Measurements from ENCODE around the gene EPHX1.
A peak's percentile ranks its signal among the peaks of the same experiment; 100 is the strongest.
"Not testable (repeated sequence)": the region's sequence is repeated elsewhere in the genome, so short reads cannot be mapped to it uniquely, and the experiment has no call there.

Gene EPHX1

DNA sequence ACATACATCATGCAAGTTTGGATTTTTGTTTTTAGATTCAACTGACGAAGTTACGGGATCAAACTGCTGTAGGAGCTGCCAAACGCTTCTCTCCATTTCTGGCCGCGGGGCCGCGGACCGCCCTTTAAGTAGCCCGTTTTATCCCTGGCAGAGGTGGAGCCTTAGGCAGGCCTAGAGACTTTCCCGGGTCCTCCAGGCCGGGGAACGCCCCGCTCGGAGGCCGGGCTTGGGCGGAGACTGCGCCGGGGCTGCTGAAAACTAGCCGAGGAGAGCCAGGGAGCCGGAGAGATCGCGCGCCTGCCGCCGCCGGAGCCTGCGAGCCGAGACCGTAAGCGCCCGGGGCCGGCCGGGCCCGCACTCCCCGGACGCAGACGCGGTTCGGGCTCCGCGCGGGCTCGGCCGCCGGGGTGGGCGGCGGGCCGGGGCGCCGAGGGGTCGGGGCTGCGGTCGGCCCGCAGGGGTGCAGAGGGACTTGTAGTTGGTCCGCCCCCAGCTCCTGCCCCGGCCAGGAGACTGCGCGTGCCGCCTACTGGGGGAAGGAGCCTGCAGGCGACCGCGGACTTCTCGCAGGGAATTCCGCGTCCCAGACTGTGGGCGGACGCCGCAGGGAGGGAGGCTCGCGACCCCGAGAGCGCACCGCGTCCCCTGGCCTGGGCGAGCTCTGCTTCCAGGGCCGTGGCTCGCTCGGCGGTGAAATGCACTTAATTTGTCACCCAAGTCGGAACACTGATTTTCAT, at the start of gene EPHX1:
TSS of gene EPHX1 (plus strand) at position 283 of the 737 bp plus-strand sequence. CDS start 18,606 bp downstream, outside the sequence.
- Mint-ChIP-seq H3K4me3 (peak within 1 kb of the TSS; percentile 71), H3K36me3 (no peaks in the 10 kb centered on the region), H3K27ac (peak within 1 kb of the TSS; percentile 20), H3K9me3 (no peaks in the 10 kb centered on the region), H3K4me1 (peaks cover 10% of the 10 kb centered on the region)
- DNase-seq (ENCODE audit: low spot score in 2 of 2): peak; percentile 57 to 80
- ATAC-seq: peak; percentile 94

- Mint-ChIP-seq H3K4me1 (no peaks in the 10 kb centered on the region), H3K36me3 (no peaks in the 10 kb centered on the region), H3K27ac (no peak overlapping the region), H3K9me3 (no peaks in the 10 kb centered on the region), H3K4me3 (no peak overlapping the region)
- DNase-seq (ENCODE audit: low spot score in 2 of 2) (no peak), ATAC-seq (no peak)
Measured at GRCh38 chr1:225760531-225760930, 49.4 kb upstream of the EPHX1 start.

DNA sequence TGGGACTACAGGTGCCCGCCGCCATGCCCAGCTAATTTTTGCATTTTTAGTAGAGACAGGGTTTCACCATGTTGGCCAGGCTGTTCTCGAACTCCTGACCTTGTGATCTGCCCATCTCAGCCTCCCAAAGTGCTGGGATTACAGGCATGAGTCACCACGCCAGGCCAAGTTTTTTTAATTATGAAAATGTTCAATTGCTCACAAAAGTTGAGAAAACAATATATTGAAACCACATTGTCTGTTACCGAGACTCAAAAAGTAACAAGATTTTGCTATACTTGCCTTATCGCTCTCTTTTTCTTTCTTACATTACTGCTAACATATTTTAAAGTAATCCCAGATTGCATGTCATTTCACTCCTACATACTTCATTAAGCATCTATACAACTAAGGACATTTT, 48.5 kb upstream of the EPHX1 start:
- ATAC-seq; H3K9me3 Mint-ChIP-seq; H3K36me3 Mint-ChIP-seq; H3K4me3 Mint-ChIP-seq; H3K4me1 Mint-ChIP-seq; DNase-seq (ENCODE audit: low spot score in 2 of 2); H3K27ac Mint-ChIP-seq: not testable (repeated sequence)

DNA sequence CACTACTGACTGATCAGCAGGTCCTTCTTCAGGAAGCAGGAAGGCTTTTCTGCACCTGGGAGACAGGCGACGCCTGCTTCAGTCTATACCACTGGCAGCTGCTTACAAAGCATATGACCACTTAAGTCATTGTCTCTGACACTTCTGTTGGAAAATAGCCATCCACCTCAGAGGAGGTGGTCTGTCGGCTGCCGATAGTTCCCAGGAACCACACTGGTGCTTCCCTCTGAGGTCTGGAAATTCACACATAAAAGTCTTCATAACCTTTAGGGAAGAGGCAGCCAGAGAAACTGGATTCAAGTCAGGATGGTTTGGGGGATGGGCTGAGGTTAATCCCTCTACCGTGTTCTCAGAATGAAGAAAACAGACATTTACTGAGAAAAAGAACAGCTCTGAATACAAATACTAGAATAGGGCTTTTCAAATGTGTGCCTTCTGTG, 47.9 kb upstream of the EPHX1 start:
- H3K4me1 Mint-ChIP-seq: no peaks in the 10 kb centered on the region
- ATAC-seq: no peak
- no peaks in the 10 kb centered on the region for H3K9me3 Mint-ChIP-seq
- DNase-seq (ENCODE audit: low spot score in 2 of 2): no peak
- H3K36me3 Mint-ChIP-seq: no peaks in the 10 kb centered on the region
- H3K4me3 Mint-ChIP-seq: no peak overlapping the region
- H3K27ac Mint-ChIP-seq: no peak overlapping the region

GRCh38 chr1:225762444-225762843, 47.5 kb upstream of the EPHX1 start:
- no peak for ATAC-seq
- Mint-ChIP-seq H3K9me3 (no peaks in the 10 kb centered on the region), H3K27ac (no peak overlapping the region), H3K36me3 (no peaks in the 10 kb centered on the region), H3K4me1 (no peaks in the 10 kb centered on the region), H3K4me3 (no peak overlapping the region)
- DNase-seq (ENCODE audit: low spot score in 2 of 2): no peak

DNA sequence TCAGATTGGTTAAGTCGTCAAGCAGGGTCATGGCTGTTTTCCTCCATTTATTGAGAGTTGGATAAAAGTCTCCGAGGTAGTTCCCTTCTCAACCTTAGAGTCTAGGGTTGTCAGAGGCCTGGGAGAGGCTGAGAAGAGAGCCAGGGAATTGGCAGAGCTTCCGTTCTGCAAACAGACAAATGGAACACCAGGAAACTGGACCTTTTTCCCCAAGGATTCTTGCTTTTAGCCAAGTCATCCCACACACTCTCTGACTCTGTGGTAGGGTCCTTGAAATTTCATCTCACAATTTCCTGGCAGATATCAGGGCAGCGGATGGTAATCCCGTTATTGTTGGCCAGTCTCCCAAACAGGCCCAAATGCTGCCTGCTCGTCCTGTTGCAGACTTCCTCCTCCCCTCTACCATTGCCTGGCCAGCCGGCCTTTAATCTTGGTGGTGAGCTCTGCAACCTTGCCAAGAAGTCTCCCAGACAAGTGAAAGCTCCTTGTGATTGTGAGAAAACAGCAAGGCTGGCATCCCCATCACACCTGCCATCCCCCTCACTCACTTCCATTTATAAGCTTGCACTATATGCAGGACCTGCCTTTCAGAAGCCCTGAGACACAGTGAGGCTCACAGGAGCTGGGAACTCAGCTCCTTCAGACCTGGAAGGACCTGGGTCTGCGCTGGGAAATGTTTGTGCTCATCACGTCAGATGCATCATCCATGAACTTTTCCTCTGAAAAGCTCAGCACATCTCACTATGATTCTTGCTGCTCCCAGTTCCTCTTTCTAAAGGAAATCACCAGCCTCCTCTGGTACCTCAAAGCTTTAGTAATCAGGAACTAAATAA, 46.0 kb upstream of the EPHX1 start:
- Mint-ChIP-seq H3K27ac (no peak overlapping the region), H3K4me1 (no peaks in the 10 kb centered on the region), H3K36me3 (no peaks in the 10 kb centered on the region), H3K4me3 (no peak overlapping the region), H3K9me3 (no peaks in the 10 kb centered on the region)
- ATAC-seq (no peak), DNase-seq (ENCODE audit: low spot score in 2 of 2) (no peak)

GRCh38 chr1:225765982-225766674, 43.8 kb upstream of the EPHX1 start:
- Mint-ChIP-seq H3K27ac (no peak overlapping the region), H3K36me3 (no peaks in the 10 kb centered on the region), H3K9me3 (no peaks in the 10 kb centered on the region), H3K4me3 (no peak overlapping the region), H3K4me1 (no peaks in the 10 kb centered on the region)
- ATAC-seq (no peak), DNase-seq (ENCODE audit: low spot score in 2 of 2) (no peak)

DNA sequence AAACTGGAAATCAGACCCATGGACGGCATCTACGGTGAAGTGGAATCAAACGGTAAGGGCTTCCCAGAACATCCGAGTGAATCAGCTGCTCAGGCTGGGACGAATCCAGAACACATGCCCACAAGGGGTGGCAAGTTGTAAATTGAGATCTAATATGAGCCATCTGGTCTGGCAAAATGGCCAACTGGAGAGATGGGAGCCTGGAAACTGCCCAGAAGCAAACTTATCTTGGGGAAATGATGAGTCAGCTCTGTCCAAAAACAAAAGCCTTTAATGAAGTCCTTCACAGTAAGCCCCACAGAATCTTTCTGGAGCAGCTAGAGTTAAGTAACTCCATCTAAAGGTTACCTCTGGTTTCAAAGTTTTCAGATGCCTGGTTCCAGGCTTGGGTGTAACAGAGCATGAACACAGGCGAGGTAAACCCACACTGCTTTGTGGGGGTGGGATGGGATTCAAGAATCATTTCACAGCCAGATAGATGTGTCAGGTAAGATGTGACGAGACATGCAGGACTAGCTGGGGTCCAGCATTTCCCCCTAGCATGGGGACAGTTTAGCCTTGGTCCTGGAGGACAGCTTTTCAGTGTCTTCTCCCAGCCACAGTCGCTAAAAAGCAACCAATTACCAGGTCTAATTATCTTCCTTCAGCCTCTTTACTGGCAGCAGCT, 42.8 kb upstream of the EPHX1 start:
- Mint-ChIP-seq H3K36me3 (no peaks in the 10 kb centered on the region), H3K4me1 (no peaks in the 10 kb centered on the region), H3K27ac (no peak overlapping the region), H3K9me3 (no peaks in the 10 kb centered on the region), H3K4me3 (no peak overlapping the region)
- ATAC-seq: no peak
- DNase-seq (ENCODE audit: low spot score in 2 of 2): no peak

DNA sequence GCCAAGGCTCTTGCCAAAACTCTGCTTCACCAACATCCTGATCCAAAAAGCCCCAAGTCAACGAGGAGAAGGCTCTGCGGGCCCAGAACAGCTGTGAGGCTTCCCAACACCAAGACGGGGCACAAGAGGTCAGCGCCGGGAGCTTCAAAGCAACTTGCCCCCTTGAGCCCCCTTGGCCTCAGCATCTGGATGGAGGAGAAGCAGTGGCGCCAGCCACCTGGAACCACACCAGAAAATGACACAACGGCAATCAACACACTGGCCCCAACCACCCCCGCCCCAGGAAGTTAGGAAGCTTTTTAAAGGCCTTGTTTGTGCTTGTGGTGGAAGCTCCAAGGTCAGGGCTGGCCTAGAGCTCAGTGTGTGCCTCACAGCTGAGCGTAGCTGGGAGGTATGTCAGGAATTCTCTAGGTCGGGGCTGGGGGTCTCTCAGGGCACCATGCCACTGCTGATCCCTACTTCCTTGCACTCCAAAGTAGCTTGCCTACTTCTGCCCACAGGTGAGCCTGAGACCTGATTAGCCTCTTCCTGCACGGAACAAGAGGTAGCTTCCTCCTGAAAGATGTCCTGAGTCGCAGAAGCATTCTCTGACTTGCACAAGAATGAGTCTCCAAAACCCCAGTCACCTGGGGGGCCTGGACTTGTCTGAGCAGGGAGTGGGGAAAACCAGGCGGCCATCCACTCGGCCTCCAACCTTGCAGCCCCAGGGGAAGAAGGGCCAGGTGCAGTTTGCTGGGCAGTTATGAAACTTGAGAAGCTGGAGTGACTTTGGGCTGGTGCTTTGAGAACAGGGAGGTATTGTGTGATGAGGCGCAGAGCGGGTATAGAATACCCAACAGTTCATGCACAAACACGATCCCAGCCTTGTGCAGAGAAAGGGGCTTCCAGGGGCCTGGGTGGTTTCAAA, 42.0 kb upstream of the EPHX1 start:
- no peak for ATAC-seq

DNA sequence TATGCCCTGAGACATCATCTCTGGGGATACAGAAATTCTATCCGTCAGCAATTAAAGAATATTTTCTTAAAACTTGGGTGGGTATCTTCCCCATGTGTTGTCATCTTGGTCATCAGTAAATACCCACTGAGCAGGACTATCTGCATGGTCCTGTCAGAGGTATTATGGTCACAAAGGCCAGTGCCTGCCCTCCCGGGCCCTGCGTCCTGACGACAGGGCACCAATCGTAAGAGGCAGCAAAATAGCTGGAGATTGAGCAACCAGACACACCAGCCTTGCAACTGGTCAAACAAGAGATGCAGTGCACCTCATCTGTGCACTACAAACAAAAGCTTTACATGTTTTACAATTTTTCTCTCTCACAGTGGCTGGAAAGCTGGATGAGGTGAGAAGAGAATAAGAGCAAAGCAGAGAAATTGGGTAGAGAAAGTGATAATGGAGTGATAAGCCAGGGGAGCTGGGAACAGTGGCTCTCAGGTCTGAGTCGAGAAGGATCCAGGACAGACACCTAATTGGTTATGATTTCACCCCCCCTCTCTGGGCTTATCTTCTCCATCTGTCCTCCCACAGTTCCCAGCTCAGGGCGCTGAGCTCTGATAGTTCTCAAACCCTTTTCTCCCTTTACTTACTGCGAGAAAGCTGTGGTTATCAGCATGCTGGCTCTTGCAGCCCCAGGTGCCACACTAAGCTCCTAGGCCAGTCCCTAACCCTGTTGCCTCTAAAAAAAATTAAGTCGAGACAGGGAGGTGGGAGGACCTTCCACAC, 41.1 kb upstream of the EPHX1 start:
- H3K27ac Mint-ChIP-seq: no peak overlapping the region
- H3K4me1 Mint-ChIP-seq: no peaks in the 10 kb centered on the region
- no peaks in the 10 kb centered on the region for H3K36me3 Mint-ChIP-seq
- H3K4me3 Mint-ChIP-seq: no peak overlapping the region
- ATAC-seq (no peak), DNase-seq (ENCODE audit: low spot score in 2 of 2) (no peak)
- no peaks in the 10 kb centered on the region for H3K9me3 Mint-ChIP-seq

More for the DNA sequence above, 42.0 kb upstream of the EPHX1 start:
- Mint-ChIP-seq H3K36me3 (no peaks in the 10 kb centered on the region), H3K27ac (no peak overlapping the region), H3K9me3 (no peaks in the 10 kb centered on the region), H3K4me3 (no peak overlapping the region), H3K4me1 (no peaks in the 10 kb centered on the region)
- no peak for DNase-seq (ENCODE audit: low spot score in 2 of 2)

GRCh38 chr1:225769687-225770086, 40.2 kb upstream of the EPHX1 start:
- Mint-ChIP-seq H3K9me3 (no peaks in the 10 kb centered on the region), H3K36me3 (no peaks in the 10 kb centered on the region)

DNA sequence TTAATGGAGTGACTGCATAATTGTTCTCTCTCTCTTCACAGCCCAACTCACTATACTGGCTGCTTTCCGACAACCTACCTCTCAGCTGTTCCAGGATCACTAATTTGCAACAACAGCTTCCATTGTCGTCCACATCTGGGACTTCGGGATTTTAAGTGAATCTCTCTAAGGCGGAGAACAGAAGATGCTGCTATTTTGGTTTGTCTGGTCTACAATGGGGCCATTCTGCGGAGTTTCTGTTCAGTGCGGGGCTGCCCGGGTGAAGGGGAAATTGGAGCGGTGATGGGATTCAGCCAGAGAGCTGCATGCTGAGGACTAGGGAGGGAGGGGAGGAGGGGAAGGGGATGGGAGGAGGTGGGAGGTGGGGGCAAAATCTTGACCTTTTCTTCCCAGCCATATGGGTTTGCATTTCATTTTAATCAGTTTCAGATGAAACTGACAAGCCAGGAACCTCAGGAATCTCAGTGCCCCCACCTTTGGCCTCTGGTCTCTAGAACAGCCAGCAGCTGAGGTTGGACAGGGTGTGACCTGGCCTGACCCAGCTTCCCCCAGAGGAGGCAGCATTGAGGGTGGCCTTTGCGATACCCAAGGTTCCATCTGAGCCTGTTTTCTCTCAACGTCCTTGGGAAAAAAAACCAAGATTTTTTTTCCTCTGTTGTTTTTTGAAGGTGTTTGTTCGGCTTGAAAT, 39.2 kb upstream of the EPHX1 start:
- no peak overlapping the region for H3K27ac Mint-ChIP-seq
- no peaks in the 10 kb centered on the region for H3K9me3 Mint-ChIP-seq
- DNase-seq (ENCODE audit: low spot score in 2 of 2): no peak
- H3K36me3 Mint-ChIP-seq: no peaks in the 10 kb centered on the region
- no peak for ATAC-seq
- H3K4me1 Mint-ChIP-seq: peaks cover 5% of the 10 kb centered on the region
- H3K4me3 Mint-ChIP-seq: no peak overlapping the region

More at GRCh38 chr1:225769687-225770086, 40.2 kb upstream of the EPHX1 start:
- no peak for ATAC-seq
- Mint-ChIP-seq H3K27ac (no peak overlapping the region), H3K4me1 (peaks cover under 1% of the 10 kb centered on the region), H3K4me3 (no peak overlapping the region)
- DNase-seq (ENCODE audit: low spot score in 2 of 2): no peak

- no peak for ATAC-seq
- no peaks in the 10 kb centered on the region for H3K9me3 Mint-ChIP-seq
Measured at GRCh38 chr1:225771661-225772322, 38.1 kb upstream of the EPHX1 start.

More at GRCh38 chr1:225771661-225772322, 38.1 kb upstream of the EPHX1 start:
- no peak for DNase-seq (ENCODE audit: low spot score in 2 of 2)
- no peak overlapping the region for H3K27ac Mint-ChIP-seq
- no peak overlapping the region for H3K4me3 Mint-ChIP-seq
- peaks cover 5% of the 10 kb centered on the region for H3K4me1 Mint-ChIP-seq
- no peaks in the 10 kb centered on the region for H3K36me3 Mint-ChIP-seq

Measured in stimulated activated effector memory CD8-positive, alpha-beta T cell treated with anti-CD3 and anti-CD28 coated beads, Interleukin-12 subunit alpha, Interleukin-12 subunit beta, amount 100 ng/mL, for 72 hours (primary cell).